GM19193 (cell line): ENCODE results near the gene METRNL.

Source experiments
- POLR2A ChIP-seq: IDR thresholded peaks from 4 replicates; pipeline ENCODE4 v1.6.1; 2011; ENCODE audit not compliant: insufficient read depth, insufficient read length; ENCODE audit errors: extremely low read depth

METRNL gene

GRCh38 chr17:83073389-83074063, 5.9 kb upstream of the METRNL start:
- no peak for TF ChIP-seq POLR2A

GRCh38 chr17:83074486-83075223, 4.8 kb upstream of the METRNL start:
- TF ChIP-seq POLR2A, result no peak

- TF ChIP-seq POLR2A, result no peak
These were observed 4.0 kb upstream of the METRNL start for GRCh38 chr17:83075270-83075880.

- TF ChIP-seq POLR2A, result no peak
These were observed 2.5 kb upstream of the METRNL start for GRCh38 chr17:83076938-83077337.

- TF ChIP-seq POLR2A, result no peak
These were observed 2.0 kb upstream of the METRNL start for GRCh38 chr17:83077411-83077810.

GRCh38 chr17:83077939-83078338, 1.5 kb upstream of the METRNL start:
- TF ChIP-seq POLR2A, result no peak

- TF ChIP-seq POLR2A, result no peak
These were observed 744 bp upstream of the METRNL start for GRCh38 chr17:83078378-83079351.

GRCh38 chr17:83079766-83080578, 563 bp downstream of the METRNL start:
- no peak for TF ChIP-seq POLR2A

GRCh38 chr17:83080579-83080857, 1.1 kb downstream of the METRNL start:
- TF ChIP-seq POLR2A, result no peak

- no peak for TF ChIP-seq POLR2A
These were observed 1.7 kb downstream of the METRNL start for GRCh38 chr17:83080858-83081683.

- no peak for TF ChIP-seq POLR2A
These were observed 2.3 kb downstream of the METRNL start for GRCh38 chr17:83081684-83082201.

- TF ChIP-seq POLR2A, result no peak
These were observed 3.0 kb downstream of the METRNL start for GRCh38 chr17:83082424-83082823.

GRCh38 chr17:83082909-83083367, 3.5 kb downstream of the METRNL start:
- no peak for TF ChIP-seq POLR2A
